MM.1S (cell line): Measurements from ENCODE around the gene VRK2.

Experiments
- EZH2 ChIP-seq: fragments of 300-600 bp; sonication (generic); optimal IDR thresholded peaks from 2 replicates; pipeline ENCODE3; 2017; ENCODE audit warnings: low read depth, mild to moderate bottlenecking, antibody characterized with exemption, low read length, mixed read lengths
- EZH2phosphoT487 ChIP-seq: fragments of 300-600 bp; sonication (generic); IDR thresholded peaks from 2 replicates; pipeline ENCODE4 v1.6.1; 2018; ENCODE audit warnings: antibody characterized with exemption, low read length
- TF ChIP-seq, protein P1 (sequence below): fragments of 300-600 bp; sonication (generic); IDR thresholded peaks from 2 replicates; pipeline ENCODE4 v1.5.1; 2016; ENCODE audit warnings: antibody characterized with exemption, low read length, mixed read lengths

DNA sequence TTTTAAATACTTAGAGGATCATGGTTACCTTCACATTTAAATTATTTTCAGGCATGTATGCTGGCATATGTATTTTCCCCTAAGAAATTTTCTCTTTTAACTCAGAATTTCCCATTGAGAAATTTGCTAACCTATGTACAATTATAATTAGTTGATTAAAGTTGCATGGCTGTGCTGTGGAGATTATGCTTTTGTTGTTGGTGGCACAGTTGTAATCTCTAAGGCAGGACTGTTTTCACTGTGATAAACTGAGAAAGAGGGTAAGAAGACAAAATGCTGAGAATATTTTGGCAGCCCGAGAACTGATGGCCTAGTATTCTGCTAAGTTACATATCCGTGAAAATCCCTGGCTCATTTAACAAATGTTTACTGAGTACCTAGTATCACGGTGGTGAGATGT is 1.4 kb downstream of the VRK2 start:
- TF ChIP-seq, protein P1, sequence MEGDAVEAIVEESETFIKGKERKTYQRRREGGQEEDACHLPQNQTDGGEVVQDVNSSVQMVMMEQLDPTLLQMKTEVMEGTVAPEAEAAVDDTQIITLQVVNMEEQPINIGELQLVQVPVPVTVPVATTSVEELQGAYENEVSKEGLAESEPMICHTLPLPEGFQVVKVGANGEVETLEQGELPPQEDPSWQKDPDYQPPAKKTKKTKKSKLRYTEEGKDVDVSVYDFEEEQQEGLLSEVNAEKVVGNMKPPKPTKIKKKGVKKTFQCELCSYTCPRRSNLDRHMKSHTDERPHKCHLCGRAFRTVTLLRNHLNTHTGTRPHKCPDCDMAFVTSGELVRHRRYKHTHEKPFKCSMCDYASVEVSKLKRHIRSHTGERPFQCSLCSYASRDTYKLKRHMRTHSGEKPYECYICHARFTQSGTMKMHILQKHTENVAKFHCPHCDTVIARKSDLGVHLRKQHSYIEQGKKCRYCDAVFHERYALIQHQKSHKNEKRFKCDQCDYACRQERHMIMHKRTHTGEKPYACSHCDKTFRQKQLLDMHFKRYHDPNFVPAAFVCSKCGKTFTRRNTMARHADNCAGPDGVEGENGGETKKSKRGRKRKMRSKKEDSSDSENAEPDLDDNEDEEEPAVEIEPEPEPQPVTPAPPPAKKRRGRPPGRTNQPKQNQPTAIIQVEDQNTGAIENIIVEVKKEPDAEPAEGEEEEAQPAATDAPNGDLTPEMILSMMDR: no peak
- no peak for TF ChIP-seq EZH2phosphoT487
- TF ChIP-seq EZH2: no peak
